SH-SY5Y (cell line): Measurements from ENCODE around the gene SECTM1.

ENCODE experiments used
- GATA2 ChIP-seq: IDR thresholded peaks from 2 replicates; pipeline ENCODE4 v1.6.1; 2011; ENCODE audit warnings: mild to moderate bottlenecking, low read depth, low read length
- GATA3 ChIP-seq: IDR thresholded peaks from 2 replicates; pipeline ENCODE4 v1.6.1; 2011; ENCODE audit warnings: low read depth, mild to moderate bottlenecking, low read length, moderate library complexity

DNA sequence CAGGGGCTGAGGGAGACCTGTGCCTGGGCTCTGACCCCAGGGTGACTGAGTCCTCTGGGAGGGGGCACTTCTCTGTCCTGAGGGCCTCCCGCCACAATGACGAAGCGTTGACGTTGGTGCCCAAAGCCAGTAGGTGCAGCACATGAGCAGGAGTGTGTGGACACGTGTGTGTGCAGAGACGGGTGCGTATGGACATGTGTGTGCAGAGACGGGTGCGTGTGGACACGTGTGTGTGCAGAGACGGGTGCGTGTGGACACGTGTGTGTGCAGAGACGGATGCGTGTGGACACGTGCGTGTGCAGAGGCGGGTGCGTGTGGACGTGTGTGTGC lies 15.4 kb downstream of the SECTM1 start:
- TF ChIP-seq GATA3: no peak
- TF ChIP-seq GATA2: no peak
